GM18499 (cell line): ENCODE results near the gene GOLGA2.

Source experiments
- ATAC-seq: cut with Tn5 transposase; IDR thresholded peaks from one replicate; pipeline ENCODE4 v1.9.1; 2021; ENCODE audit warnings: moderate number of reproducible peaks; ENCODE audit not compliant: insufficient read depth, unreplicated experiment

The GOLGA2 gene

GRCh38 chr9:128275198-128276007, at the start of gene GOLGA2:
TSS of gene GOLGA2 (minus strand) at chr9:128276007. CDS start at chr9:128275976, 31 bp downstream.
- ATAC-seq, result peak; percentile 25

- ATAC-seq, result no peak
Measured at GRCh38 chr9:128324401-128324800, 48.6 kb upstream of the GOLGA2 start.

- ATAC-seq, result no peak
Measured at GRCh38 chr9:128323791-128324190, 48.0 kb upstream of the GOLGA2 start.

GRCh38 chr9:128323212-128323730, 47.5 kb upstream of the GOLGA2 start:
- ATAC-seq, result no peak

- ATAC-seq, result peak; percentile 74
Measured at GRCh38 chr9:128322404-128323211, 46.8 kb upstream of the GOLGA2 start, which contains the start of the genes COQ4 and TRUB2. TSS of gene COQ4 (plus strand) at chr9:128322839. CDS start at chr9:128322859, 20 bp downstream. TSS of gene TRUB2 (minus strand) at chr9:128322447. CDS start at chr9:128322408, 39 bp downstream.

GRCh38 chr9:128321879-128322403, 46.1 kb upstream of the GOLGA2 start:
- ATAC-seq, result no peak

- ATAC-seq, result no peak
Measured at GRCh38 chr9:128321343-128321742, 45.5 kb upstream of the GOLGA2 start.

GRCh38 chr9:128317629-128318028, 41.8 kb upstream of the GOLGA2 start:
- no peak for ATAC-seq

- ATAC-seq, result no peak
Measured at GRCh38 chr9:128316421-128316820, 40.6 kb upstream of the GOLGA2 start.

GRCh38 chr9:128314697-128315096, 38.9 kb upstream of the GOLGA2 start:
- ATAC-seq, result no peak

GRCh38 chr9:128310461-128310860, 34.7 kb upstream of the GOLGA2 start:
- no peak for ATAC-seq

- ATAC-seq, result no peak
Measured at GRCh38 chr9:128309551-128309950, 33.7 kb upstream of the GOLGA2 start.

GRCh38 chr9:128304971-128305288, 29.1 kb upstream of the GOLGA2 start:
- ATAC-seq, result no peak

- no peak for ATAC-seq
Measured at GRCh38 chr9:128304136-128304970, 28.5 kb upstream of the GOLGA2 start.

- ATAC-seq, result no peak
Measured at GRCh38 chr9:128298535-128299482, 23.0 kb upstream of the GOLGA2 start.

- no peak for ATAC-seq
Measured at GRCh38 chr9:128297221-128297773, 21.5 kb upstream of the GOLGA2 start.

- no peak for ATAC-seq
Measured at GRCh38 chr9:128296340-128297220, 20.8 kb upstream of the GOLGA2 start.

- no peak for ATAC-seq
Measured at GRCh38 chr9:128294142-128294541, 18.3 kb upstream of the GOLGA2 start.
